Natural killer cell (primary cell): ENCODE data around the gene OR4K13. TPM values are rescaled to one million over a fixed set of nuclear protein-coding genes. Genes with fewer than 3 reads are reported as not detected.

Source experiments
- ATAC-seq, 3 donors: fragments of 150-1000 bp in 2 of 3; fragments of 200-7000 bp in 1 of 3; cut with Tn5 transposase; 1 replicate in 1 of 3; 2 replicates in 2 of 3; pipeline ENCODE4 v1.10.0; 2021; ENCODE audit warnings: mild to moderate bottlenecking in 2 of 3, moderate library complexity in 2 of 3
- DNase-seq, 2 donors: peaks; one replicate each; pipeline versions ENCODE4 v3.0.0 to v3.0.0-alpha.2; 2013 to 2021; ENCODE audit warnings: mixed read lengths in 1 of 2
- H3K27ac ChIP-seq: one replicate; pipeline ENCODE4 v1.5.1; 2013; ENCODE audit warnings: mild to moderate bottlenecking, low read length
- H3K27me3 ChIP-seq: one replicate; pipeline ENCODE4 v1.6.1; 2013; ENCODE audit warnings: low read length; ENCODE audit not compliant: control insufficient read depth, insufficient read depth
- H3K36me3 ChIP-seq: one replicate; pipeline ENCODE4 v1.6.1; 2013; ENCODE audit warnings: low read length; ENCODE audit not compliant: control insufficient read depth, insufficient read depth
- H3K4me1 ChIP-seq: one replicate; pipeline ENCODE4 v1.6.1; 2013; ENCODE audit warnings: low read length; ENCODE audit not compliant: control insufficient read depth, insufficient read depth
- H3K4me3 ChIP-seq: one replicate; pipeline ENCODE4 v1.5.1; 2013; ENCODE audit warnings: low read length
- H3K9me3 ChIP-seq: one replicate; pipeline ENCODE4 v1.6.1; 2013; ENCODE audit warnings: low read length; ENCODE audit not compliant: control insufficient read depth, insufficient read depth
- H3K27ac Mint-ChIP-seq, 2 donors: one replicate each; pipeline ENCODE4 v1.8.0; 2022; ENCODE audit warnings: mild to moderate bottlenecking in 2 of 2, mixed read lengths in 2 of 2, moderate library complexity in 1 of 2
- H3K27me3 Mint-ChIP-seq, 2 donors: one replicate each; pipeline ENCODE4 v1.8.0; 2022; ENCODE audit warnings: low read depth in 2 of 2, mixed read lengths in 2 of 2
- H3K36me3 Mint-ChIP-seq: one replicate; pipeline ENCODE4 v1.8.0; 2022; ENCODE audit warnings: mixed read lengths
- H3K4me1 Mint-ChIP-seq, 2 donors: one replicate each; pipeline ENCODE4 v1.8.0; 2022; ENCODE audit warnings: mixed read lengths in 2 of 2
- H3K4me3 Mint-ChIP-seq: one replicate; pipeline ENCODE4 v1.8.0; 2022; ENCODE audit warnings: mild to moderate bottlenecking, moderate library complexity, mixed read lengths
- H3K9me3 Mint-ChIP-seq, 2 donors: one replicate each; pipeline ENCODE4 v1.8.0; 2022; ENCODE audit warnings: mixed read lengths in 2 of 2
- CTCF ChIP-seq: fragments of 200-600 bp; IDR thresholded peaks from one replicate; pipeline ENCODE4 v1.8.0; 2022; ENCODE audit warnings: antibody characterized with exemption
- WGBS: methylation state at CpG from one replicate; pipeline ENCODE4 v1.1.7; 2013; ENCODE audit warnings: missing lambda C conversion rate; ENCODE audit not compliant: insufficient coverage; 5-methylcytosine and 5-hydroxymethylcytosine counted together
- intact Hi-C: fragments of 100-400 bp; cut with micrococcal nuclease; formaldehyde crosslinking; loops from one replicate; pipeline ENCODE4 v1.14.2; 2022
- total RNA-seq, 4 donors: library from RNA; stranded (reverse); fragments of 120-200 nt in 1 of 4; gene quantifications; one replicate each; pipeline versions ENCODE4 v1.2.3 to v1.2.4, GENCODE V29; 2013 to 2022

Gene OR4K13
- total RNA-seq, 3 donors from 2014 or later (not counting 1 experiment from before 2014, with no cell fraction given) = not detected

DNA sequence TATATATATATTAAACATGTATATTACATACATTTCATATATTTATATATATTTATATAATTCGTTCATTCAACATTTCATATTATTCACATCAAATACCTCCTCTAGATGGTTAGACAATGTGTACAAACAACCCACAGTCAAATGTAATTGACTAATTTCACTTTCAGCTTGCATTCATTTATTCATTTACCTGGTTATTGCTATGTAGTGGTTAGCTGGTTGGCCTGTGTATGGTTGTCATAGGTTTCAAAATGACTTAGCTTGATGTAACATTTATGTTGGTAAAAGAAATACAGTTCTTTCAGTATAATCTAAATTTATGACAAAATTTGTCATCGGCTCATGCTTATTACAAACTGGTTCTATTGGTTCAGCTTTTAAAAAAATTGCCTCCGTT, 389 bp downstream of the OR4K13 start:
- no peaks in the 10 kb centered on the region for H3K36me3 ChIP-seq

GRCh38 chr14:20031058-20031457, 4.8 kb downstream of the OR4K13 start:
- H3K9me3 Mint-ChIP-seq = peaks cover 0 to 7% of the 10 kb centered on the region in 2 donors
- H3K4me3 ChIP-seq = no peak overlapping the region
- 79% methylated on average over 4 of the region's 6 CpGs for WGBS
- H3K9me3 ChIP-seq = no peaks in the 10 kb centered on the region
- ATAC-seq (no peak), DNase-seq (no peak)
- TF ChIP-seq CTCF = no peak
- H3K4me1 Mint-ChIP-seq = no peaks in the 10 kb centered on the region
- no peaks in the 10 kb centered on the region for H3K36me3 Mint-ChIP-seq
- H3K4me1 ChIP-seq = no peaks in the 10 kb centered on the region
- no peaks in the 10 kb centered on the region for H3K27me3 ChIP-seq
- intact Hi-C loops = no loop called here
- no peak overlapping the region for H3K27ac Mint-ChIP-seq
- no peaks in the 10 kb centered on the region for H3K36me3 ChIP-seq
- H3K27me3 Mint-ChIP-seq = no peaks in the 10 kb centered on the region
- no peak overlapping the region for H3K27ac ChIP-seq
- no peak overlapping the region for H3K4me3 Mint-ChIP-seq

More for the DNA sequence above, 389 bp downstream of the OR4K13 start:
- intact Hi-C loops = no loop called here
- H3K4me1 ChIP-seq = no peaks in the 10 kb centered on the region
- no peak overlapping the region for H3K4me3 ChIP-seq
- Mint-ChIP-seq H3K27me3 (no peaks in the 10 kb centered on the region), H3K36me3 (no peaks in the 10 kb centered on the region), H3K9me3 (peaks cover 2 to 5% of the 10 kb centered on the region in 2 donors), H3K4me1 (no peaks in the 10 kb centered on the region), H3K27ac (no peak overlapping the region), H3K4me3 (no peak overlapping the region)
- TF ChIP-seq CTCF = no peak
- H3K27me3 ChIP-seq = no peaks in the 10 kb centered on the region
- no peaks in the 10 kb centered on the region for H3K9me3 ChIP-seq
- WGBS = no CpG with 5 or more reads among the region's 3 CpGs
- DNase-seq (no peak), ATAC-seq (no peak)
- H3K27ac ChIP-seq = no peak overlapping the region

DNA sequence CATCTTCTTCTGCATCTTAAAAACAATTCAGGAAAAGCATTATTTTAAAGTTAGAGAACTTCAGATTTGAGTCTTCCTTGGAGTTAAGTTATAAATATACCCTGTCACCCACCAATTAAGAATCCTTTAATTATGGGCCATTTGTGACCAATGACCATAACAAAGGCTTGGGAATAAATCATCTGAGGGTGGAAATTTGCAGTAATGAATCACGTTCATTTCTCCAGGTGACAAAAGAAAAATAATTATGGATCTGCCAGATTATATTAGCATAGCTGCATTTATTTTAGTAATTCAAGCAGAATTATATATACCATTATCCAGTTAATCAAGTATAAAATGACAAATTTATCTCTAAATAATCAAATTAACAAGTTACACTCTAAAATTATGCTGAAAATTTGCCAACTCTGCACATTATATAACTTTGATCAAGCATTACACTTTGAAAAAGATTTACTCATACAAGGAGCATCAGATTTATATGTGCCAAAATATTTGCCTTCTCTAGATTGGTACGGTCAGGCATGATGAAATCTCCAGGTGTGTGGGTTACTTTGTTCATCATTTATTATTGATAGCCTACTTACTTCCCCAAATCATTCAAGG, 16.5 kb downstream of the OR4K13 start, which contains the start of gene OR4K14:
Gene OR4K14 (minus strand): TSS at position 51 of the 609 bp plus-strand sequence. CDS start 4,114 bp downstream, outside the sequence.
- DNase-seq (no peak), ATAC-seq (no peak)
- TF ChIP-seq CTCF = no peak
- Histone ChIP-seq H3K27me3 (no peaks in the 10 kb centered on the region), H3K36me3 (no peaks in the 10 kb centered on the region), H3K27ac (no peak within 1 kb of the TSS), H3K4me3 (no peak within 1 kb of the TSS), H3K9me3 (peaks cover 2% of the 10 kb centered on the region), H3K4me1 (no peaks in the 10 kb centered on the region)
- H3K27ac Mint-ChIP-seq = no peak within 1 kb of the TSS
- H3K4me3 Mint-ChIP-seq = no peak within 1 kb of the TSS
- peaks cover 0 to under 1% of the 10 kb centered on the region in 2 donors for H3K4me1 Mint-ChIP-seq
- H3K9me3 Mint-ChIP-seq = peaks cover 2 to 4% of the 10 kb centered on the region in 2 donors
- 100% methylated on average over 1 of the region's 2 CpGs for WGBS
- H3K27me3 Mint-ChIP-seq = peaks cover 0 to 2% of the 10 kb centered on the region in 2 donors
- H3K36me3 Mint-ChIP-seq = no peaks in the 10 kb centered on the region
- intact Hi-C loops = no loop called here

- Histone ChIP-seq H3K9me3 (no peaks in the 10 kb centered on the region), H3K27me3 (no peaks in the 10 kb centered on the region), H3K4me1 (no peaks in the 10 kb centered on the region), H3K27ac (no peak overlapping the region), H3K36me3 (no peaks in the 10 kb centered on the region), H3K4me3 (no peak overlapping the region)
- ATAC-seq (no peak), DNase-seq (no peak)
- Mint-ChIP-seq H3K36me3 (no peaks in the 10 kb centered on the region), H3K4me3 (no peak overlapping the region), H3K9me3 (peaks cover 6% of the 10 kb centered on the region in 2 donors), H3K4me1 (no peaks in the 10 kb centered on the region), H3K27me3 (no peaks in the 10 kb centered on the region), H3K27ac (no peak overlapping the region)
- no peak for TF ChIP-seq CTCF
- intact Hi-C loops = no loop called here
Observed at GRCh38 chr14:20008156-20008555, 27.7 kb downstream of the OR4K13 start.
